WTC11 (cell line): ENCODE results near the gene HYAL2. TPM values are rescaled to one million over a fixed set of nuclear protein-coding genes. Genes with fewer than 3 reads are reported as not detected.

Experiments
- ATAC-seq: fragments of 200-7000 bp; cut with Tn5 transposase; 2 replicates; pipeline ENCODE4 v1.10.0; 2021; ENCODE audit warnings: mild to moderate bottlenecking, moderate library complexity
- CTCF ChIA-PET: fragments of 300-600 bp; sonication (Branson Sonifier 250); formaldehyde crosslinking; loops from one replicate; lab custom pipeline; 2021; ENCODE audit warnings: antibody characterized with exemption; lab: Charles Lee
- POLR2A ChIA-PET: fragments of 350-600 bp; sonication (Branson Sonifier 250); formaldehyde crosslinking; loops from one replicate; lab custom pipeline; 2021; ENCODE audit warnings: antibody characterized with exemption; lab: Charles Lee
- DNase-seq: peaks from one replicate; pipeline ENCODE4 v3.0.0; 2021; ENCODE audit warnings: low spot score
- H3K27ac Mint-ChIP-seq: 2 replicates; pipeline ENCODE4 v1.8.0; 2021; ENCODE audit warnings: mixed read lengths
- H3K27me3 Mint-ChIP-seq: 2 replicates; pipeline ENCODE4 v1.8.0; 2021; ENCODE audit warnings: low read depth, mild to moderate bottlenecking, moderate library complexity, mixed read lengths
- H3K36me3 Mint-ChIP-seq: 2 replicates; pipeline ENCODE4 v1.8.0; 2021; ENCODE audit warnings: mixed read lengths
- H3K4me1 Mint-ChIP-seq: 2 replicates; pipeline ENCODE4 v1.8.0; 2022; ENCODE audit warnings: mixed read lengths
- H3K4me3 Mint-ChIP-seq: 2 replicates; pipeline ENCODE4 v1.8.0; 2021; ENCODE audit warnings: mild to moderate bottlenecking, moderate library complexity, mixed read lengths
- H3K9me3 Mint-ChIP-seq: 2 replicates; pipeline ENCODE4 v1.8.0; 2021; ENCODE audit warnings: mixed read lengths
- ATF1 ChIP-seq: sonication (generic); formaldehyde crosslinking; IDR thresholded peaks from 2 replicates; pipeline ENCODE4 v1.8.1; 2023; ENCODE audit warnings: mild to moderate bottlenecking, moderate library complexity, missing genetic modification reagents
- ESRRA ChIP-seq: sonication (generic); formaldehyde crosslinking; IDR thresholded peaks from 2 replicates; pipeline ENCODE4 v1.8.1; 2022; ENCODE audit warnings: mild to moderate bottlenecking, missing genetic modification reagents, borderline replicate concordance
- ETV6 ChIP-seq: sonication (generic); formaldehyde crosslinking; IDR thresholded peaks from 2 replicates; pipeline ENCODE4 v1.8.1; 2022; ENCODE audit warnings: mild to moderate bottlenecking, missing genetic modification reagents
- JUN ChIP-seq: sonication (generic); formaldehyde crosslinking; IDR thresholded peaks from 2 replicates; pipeline ENCODE4 v1.8.0; 2023; ENCODE audit warnings: mild to moderate bottlenecking, missing genetic modification reagents
- MYBL2 ChIP-seq: sonication (generic); formaldehyde crosslinking; IDR thresholded peaks from 2 replicates; pipeline ENCODE4 v1.8.1; 2023; ENCODE audit warnings: mild to moderate bottlenecking, moderate library complexity, missing genetic modification reagents
- NFE2L1 ChIP-seq: sonication (generic); formaldehyde crosslinking; IDR thresholded peaks from 2 replicates; pipeline ENCODE4 v1.8.1; 2023; ENCODE audit warnings: missing genetic modification reagents
- NFYB ChIP-seq: sonication (generic); formaldehyde crosslinking; conservative IDR thresholded peaks from 2 replicates; pipeline ENCODE4 v1.8.0; 2022; ENCODE audit warnings: low read depth, missing genetic modification reagents
- NR3C1 ChIP-seq: sonication (generic); formaldehyde crosslinking; conservative IDR thresholded peaks from 2 replicates; pipeline ENCODE4 v1.8.1; 2023; ENCODE audit warnings: low read depth, mild to moderate bottlenecking, missing genetic modification reagents
- RELA ChIP-seq: sonication (generic); formaldehyde crosslinking; IDR thresholded peaks from 2 replicates; pipeline ENCODE4 v1.8.1; 2022; ENCODE audit warnings: missing genetic modification reagents, mild to moderate bottlenecking, borderline replicate concordance
- RORB ChIP-seq: fragments of 250-450 bp; sonication (Bioruptor Pico); IDR thresholded peaks from 2 replicates; pipeline ENCODE4 v1.9.0; 2021; ENCODE audit warnings: mild to moderate bottlenecking
- SMAD4 ChIP-seq: sonication (generic); formaldehyde crosslinking; IDR thresholded peaks from 2 replicates; pipeline ENCODE4 v1.8.0; 2022; ENCODE audit warnings: mild to moderate bottlenecking, missing genetic modification reagents
- TEAD4 ChIP-seq: sonication (generic); formaldehyde crosslinking; IDR thresholded peaks from 2 replicates; pipeline ENCODE4 v1.8.0; 2022; ENCODE audit warnings: mild to moderate bottlenecking, missing genetic modification reagents
- TP53 ChIP-seq: sonication (generic); formaldehyde crosslinking; IDR thresholded peaks from 2 replicates; pipeline ENCODE4 v1.8.1; 2023; ENCODE audit warnings: mild to moderate bottlenecking, missing genetic modification reagents
- ZBTB21 ChIP-seq: sonication (generic); formaldehyde crosslinking; IDR thresholded peaks from 2 replicates; pipeline ENCODE4 v1.8.1; 2023; ENCODE audit warnings: mild to moderate bottlenecking, missing genetic modification reagents, borderline replicate concordance
- total RNA-seq: library from RNA; stranded (reverse); gene quantifications from 3 replicates; pipeline ENCODE4 v1.2.3, GENCODE V29; 2021
- TF ChIP-seq, protein P1 (sequence below): sonication (generic); formaldehyde crosslinking; IDR thresholded peaks from 2 replicates; pipeline ENCODE4 v1.8.0; 2023; ENCODE audit warnings: mild to moderate bottlenecking, missing genetic modification reagents
- TF ChIP-seq, protein P2 (sequence below): fragments of 250-450 bp; sonication (Bioruptor Pico); IDR thresholded peaks from 2 replicates; pipeline ENCODE4 v1.9.0; 2021; ENCODE audit warnings: moderate library complexity, mild to moderate bottlenecking, inconsistent platforms, borderline replicate concordance
- TF ChIP-seq, protein P3 (sequence below): sonication (generic); formaldehyde crosslinking; IDR thresholded peaks from 2 replicates; pipeline ENCODE4 v1.8.0; 2023; ENCODE audit warnings: missing genetic modification reagents
- TF ChIP-seq, protein P4 (sequence below): fragments of 250-450 bp; sonication (Bioruptor Pico); IDR thresholded peaks from 2 replicates; pipeline ENCODE4 v1.9.0; 2021; ENCODE audit warnings: mild to moderate bottlenecking
- TF ChIP-seq, protein P5 (sequence below): fragments of 250-450 bp; sonication (Bioruptor Pico); IDR thresholded peaks from 2 replicates; pipeline ENCODE4 v1.9.0; 2021; ENCODE audit warnings: mild to moderate bottlenecking
- TF ChIP-seq, protein P6 (sequence below): fragments of 250-450 bp; sonication (Bioruptor Pico); conservative IDR thresholded peaks from 2 replicates; pipeline ENCODE4 v1.9.0; 2021; ENCODE audit warnings: mild to moderate bottlenecking
- TF ChIP-seq, protein P7 (sequence below): sonication (generic); formaldehyde crosslinking; IDR thresholded peaks from 2 replicates; pipeline ENCODE4 v1.8.1; 2022; ENCODE audit warnings: mild to moderate bottlenecking, moderate library complexity, missing genetic modification reagents
- TF ChIP-seq, protein P8 (sequence below): sonication (generic); formaldehyde crosslinking; IDR thresholded peaks from 2 replicates; pipeline ENCODE4 v1.8.1; 2023; ENCODE audit warnings: mild to moderate bottlenecking, moderate library complexity, missing genetic modification reagents

The HYAL2 gene
- total RNA-seq, 1 experiment from 2014 or later: 58.0 TPM

DNA sequence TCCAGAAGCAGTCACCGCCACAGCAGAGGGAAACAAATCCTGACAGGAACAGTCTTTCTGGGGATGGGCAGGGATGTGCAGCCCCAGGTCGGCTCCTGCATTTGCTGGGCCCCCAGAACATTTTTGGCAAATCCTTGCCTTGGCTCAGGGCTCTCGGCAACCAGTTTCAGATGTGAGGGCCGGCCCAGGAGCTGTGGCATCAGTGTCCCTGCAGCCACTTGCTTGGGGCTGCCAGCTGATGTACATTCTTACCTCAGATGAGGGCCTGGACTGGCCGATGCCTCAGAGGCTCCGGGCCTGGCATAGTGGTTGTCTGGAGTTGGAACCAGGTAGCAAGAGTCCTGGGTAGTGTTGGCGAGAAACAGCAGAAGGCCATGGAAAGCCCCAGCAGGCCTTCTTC lies 32.3 kb upstream of the HYAL2 start (continued):
- TF ChIP-seq, protein P1, sequence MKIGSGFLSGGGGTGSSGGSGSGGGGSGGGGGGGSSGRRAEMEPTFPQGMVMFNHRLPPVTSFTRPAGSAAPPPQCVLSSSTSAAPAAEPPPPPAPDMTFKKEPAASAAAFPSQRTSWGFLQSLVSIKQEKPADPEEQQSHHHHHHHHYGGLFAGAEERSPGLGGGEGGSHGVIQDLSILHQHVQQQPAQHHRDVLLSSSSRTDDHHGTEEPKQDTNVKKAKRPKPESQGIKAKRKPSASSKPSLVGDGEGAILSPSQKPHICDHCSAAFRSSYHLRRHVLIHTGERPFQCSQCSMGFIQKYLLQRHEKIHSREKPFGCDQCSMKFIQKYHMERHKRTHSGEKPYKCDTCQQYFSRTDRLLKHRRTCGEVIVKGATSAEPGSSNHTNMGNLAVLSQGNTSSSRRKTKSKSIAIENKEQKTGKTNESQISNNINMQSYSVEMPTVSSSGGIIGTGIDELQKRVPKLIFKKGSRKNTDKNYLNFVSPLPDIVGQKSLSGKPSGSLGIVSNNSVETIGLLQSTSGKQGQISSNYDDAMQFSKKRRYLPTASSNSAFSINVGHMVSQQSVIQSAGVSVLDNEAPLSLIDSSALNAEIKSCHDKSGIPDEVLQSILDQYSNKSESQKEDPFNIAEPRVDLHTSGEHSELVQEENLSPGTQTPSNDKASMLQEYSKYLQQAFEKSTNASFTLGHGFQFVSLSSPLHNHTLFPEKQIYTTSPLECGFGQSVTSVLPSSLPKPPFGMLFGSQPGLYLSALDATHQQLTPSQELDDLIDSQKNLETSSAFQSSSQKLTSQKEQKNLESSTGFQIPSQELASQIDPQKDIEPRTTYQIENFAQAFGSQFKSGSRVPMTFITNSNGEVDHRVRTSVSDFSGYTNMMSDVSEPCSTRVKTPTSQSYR (CRISPR knock-in tag): no peak
- TF ChIP-seq RORB (CRISPR knock-in tag): no peak

DNA sequence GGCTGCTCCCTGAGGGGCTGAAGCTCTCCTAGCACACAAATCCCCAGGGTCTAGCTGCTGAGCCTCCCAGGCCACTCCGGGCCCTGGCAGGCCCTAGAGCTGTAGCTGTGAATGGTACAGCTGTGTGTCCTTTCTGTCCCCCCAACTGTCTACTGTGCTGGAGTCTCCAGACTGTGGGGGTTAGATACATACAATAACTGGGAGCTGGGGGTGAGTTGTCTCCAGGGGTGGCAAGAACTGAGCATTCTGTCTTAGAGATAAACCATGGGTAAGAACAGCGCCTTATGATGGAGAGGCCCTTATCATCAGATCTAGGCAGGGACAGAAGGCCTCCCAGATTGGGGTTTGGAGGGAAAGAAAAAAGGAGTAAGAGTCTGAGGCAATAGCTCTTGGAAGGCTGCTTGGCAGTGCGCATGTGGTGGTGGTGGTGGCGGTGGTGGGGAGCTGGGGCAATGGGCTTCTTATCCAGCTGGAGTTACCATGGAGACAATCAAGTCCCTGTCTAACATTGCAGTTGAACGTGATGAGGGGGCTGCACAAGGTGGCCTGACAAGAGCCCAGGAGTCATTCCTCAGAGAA lies 31.7 kb upstream of the HYAL2 start:
- H3K9me3 Mint-ChIP-seq: no peaks in the 10 kb centered on the region
- POLR2A ChIA-PET: interaction anchor here (0.6 kb wide), 1 partner anchor 1614 kb away, joined by 5 read pairs; no protein-coding TSS in a partner anchor

More for the DNA sequence above, 31.7 kb upstream of the HYAL2 start:
- H3K36me3 Mint-ChIP-seq: peaks cover 14% of the 10 kb centered on the region
- ATAC-seq (no peak), DNase-seq (no peak)
- CTCF ChIA-PET: interaction anchor here (0.5 to 2.1 kb wide), 3 partner anchors 17 to 188 kb away, joined by 4 to 10 read pairs (median 6); no protein-coding TSS in a partner anchor
- no peak overlapping the region for H3K4me3 Mint-ChIP-seq
- TF ChIP-seq NR3C1 (CRISPR knock-in tag) (no peak), ETV6 (CRISPR knock-in tag) (no peak), SMAD4 (no peak), ATF1 (CRISPR knock-in tag) (no peak), NFE2L1 (CRISPR knock-in tag) (no peak), ESRRA (CRISPR knock-in tag) (no peak), NFYB (CRISPR knock-in tag) (no peak), ZBTB21 (CRISPR knock-in tag) (no peak), TP53 (CRISPR knock-in tag) (no peak), TEAD4 (no peak), RELA (CRISPR knock-in tag) (no peak), JUN (CRISPR knock-in tag) (no peak), MYBL2 (CRISPR knock-in tag) (no peak)
- TF ChIP-seq, protein P2, sequence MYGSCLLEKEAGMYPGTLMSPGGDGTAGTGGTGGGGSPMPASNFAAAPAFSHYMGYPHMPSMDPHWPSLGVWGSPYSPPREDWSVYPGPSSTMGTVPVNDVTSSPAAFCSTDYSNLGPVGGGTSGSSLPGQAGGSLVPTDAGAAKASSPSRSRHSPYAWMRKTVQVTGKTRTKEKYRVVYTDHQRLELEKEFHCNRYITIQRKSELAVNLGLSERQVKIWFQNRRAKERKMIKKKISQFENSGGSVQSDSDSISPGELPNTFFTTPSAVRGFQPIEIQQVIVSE (CRISPR knock-in tag): no peak
- TF ChIP-seq, protein P3, sequence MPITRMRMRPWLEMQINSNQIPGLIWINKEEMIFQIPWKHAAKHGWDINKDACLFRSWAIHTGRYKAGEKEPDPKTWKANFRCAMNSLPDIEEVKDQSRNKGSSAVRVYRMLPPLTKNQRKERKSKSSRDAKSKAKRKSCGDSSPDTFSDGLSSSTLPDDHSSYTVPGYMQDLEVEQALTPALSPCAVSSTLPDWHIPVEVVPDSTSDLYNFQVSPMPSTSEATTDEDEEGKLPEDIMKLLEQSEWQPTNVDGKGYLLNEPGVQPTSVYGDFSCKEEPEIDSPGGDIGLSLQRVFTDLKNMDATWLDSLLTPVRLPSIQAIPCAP (CRISPR knock-in tag): no peak
- TF ChIP-seq, protein P4, sequence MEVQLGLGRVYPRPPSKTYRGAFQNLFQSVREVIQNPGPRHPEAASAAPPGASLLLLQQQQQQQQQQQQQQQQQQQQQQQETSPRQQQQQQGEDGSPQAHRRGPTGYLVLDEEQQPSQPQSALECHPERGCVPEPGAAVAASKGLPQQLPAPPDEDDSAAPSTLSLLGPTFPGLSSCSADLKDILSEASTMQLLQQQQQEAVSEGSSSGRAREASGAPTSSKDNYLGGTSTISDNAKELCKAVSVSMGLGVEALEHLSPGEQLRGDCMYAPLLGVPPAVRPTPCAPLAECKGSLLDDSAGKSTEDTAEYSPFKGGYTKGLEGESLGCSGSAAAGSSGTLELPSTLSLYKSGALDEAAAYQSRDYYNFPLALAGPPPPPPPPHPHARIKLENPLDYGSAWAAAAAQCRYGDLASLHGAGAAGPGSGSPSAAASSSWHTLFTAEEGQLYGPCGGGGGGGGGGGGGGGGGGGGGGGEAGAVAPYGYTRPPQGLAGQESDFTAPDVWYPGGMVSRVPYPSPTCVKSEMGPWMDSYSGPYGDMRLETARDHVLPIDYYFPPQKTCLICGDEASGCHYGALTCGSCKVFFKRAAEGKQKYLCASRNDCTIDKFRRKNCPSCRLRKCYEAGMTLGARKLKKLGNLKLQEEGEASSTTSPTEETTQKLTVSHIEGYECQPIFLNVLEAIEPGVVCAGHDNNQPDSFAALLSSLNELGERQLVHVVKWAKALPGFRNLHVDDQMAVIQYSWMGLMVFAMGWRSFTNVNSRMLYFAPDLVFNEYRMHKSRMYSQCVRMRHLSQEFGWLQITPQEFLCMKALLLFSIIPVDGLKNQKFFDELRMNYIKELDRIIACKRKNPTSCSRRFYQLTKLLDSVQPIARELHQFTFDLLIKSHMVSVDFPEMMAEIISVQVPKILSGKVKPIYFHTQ: no peak
- TF ChIP-seq, protein P5, sequence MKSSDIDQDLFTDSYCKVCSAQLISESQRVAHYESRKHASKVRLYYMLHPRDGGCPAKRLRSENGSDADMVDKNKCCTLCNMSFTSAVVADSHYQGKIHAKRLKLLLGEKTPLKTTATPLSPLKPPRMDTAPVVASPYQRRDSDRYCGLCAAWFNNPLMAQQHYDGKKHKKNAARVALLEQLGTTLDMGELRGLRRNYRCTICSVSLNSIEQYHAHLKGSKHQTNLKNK (CRISPR knock-in tag): no peak
- TF ChIP-seq, protein P6, sequence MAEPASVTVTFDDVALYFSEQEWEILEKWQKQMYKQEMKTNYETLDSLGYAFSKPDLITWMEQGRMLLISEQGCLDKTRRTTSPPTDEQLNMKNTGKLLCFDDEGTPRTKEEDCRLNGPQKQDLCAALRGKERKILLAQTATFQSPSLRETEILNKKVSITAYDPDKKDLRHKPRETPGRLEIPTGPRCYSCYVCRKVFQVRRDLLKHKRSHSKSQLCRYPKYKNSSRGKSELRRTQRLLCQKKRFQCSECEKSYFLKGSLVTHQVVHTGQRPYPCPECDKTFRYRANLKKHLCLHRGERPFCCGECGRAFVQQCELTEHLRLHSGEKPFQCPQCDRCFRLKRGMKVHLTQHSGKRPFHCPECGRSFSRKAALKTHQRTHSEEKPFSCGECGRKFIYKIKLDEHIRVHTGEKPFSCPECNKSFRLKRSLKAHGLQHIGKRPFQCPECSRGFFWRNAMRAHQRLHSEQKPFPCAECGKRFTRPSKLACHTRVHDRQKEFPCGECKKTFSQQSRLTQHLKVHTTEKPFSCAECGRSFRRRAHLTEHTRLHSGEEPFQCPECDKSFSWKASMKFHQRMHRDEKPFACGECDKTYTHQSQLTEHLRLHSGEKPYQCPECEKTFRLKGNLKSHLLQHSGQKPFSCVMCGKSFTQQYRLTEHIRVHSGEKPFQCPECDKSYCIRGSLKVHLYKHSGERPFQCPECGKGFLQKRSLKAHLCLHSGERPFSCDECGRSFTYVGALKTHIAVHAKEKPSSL (CRISPR knock-in tag): no peak
- TF ChIP-seq, protein P7, sequence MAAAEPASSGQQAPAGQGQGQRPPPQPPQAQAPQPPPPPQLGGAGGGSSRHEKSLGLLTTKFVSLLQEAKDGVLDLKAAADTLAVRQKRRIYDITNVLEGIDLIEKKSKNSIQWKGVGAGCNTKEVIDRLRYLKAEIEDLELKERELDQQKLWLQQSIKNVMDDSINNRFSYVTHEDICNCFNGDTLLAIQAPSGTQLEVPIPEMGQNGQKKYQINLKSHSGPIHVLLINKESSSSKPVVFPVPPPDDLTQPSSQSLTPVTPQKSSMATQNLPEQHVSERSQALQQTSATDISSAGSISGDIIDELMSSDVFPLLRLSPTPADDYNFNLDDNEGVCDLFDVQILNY (CRISPR knock-in tag): no peak
- TF ChIP-seq, protein P8, sequence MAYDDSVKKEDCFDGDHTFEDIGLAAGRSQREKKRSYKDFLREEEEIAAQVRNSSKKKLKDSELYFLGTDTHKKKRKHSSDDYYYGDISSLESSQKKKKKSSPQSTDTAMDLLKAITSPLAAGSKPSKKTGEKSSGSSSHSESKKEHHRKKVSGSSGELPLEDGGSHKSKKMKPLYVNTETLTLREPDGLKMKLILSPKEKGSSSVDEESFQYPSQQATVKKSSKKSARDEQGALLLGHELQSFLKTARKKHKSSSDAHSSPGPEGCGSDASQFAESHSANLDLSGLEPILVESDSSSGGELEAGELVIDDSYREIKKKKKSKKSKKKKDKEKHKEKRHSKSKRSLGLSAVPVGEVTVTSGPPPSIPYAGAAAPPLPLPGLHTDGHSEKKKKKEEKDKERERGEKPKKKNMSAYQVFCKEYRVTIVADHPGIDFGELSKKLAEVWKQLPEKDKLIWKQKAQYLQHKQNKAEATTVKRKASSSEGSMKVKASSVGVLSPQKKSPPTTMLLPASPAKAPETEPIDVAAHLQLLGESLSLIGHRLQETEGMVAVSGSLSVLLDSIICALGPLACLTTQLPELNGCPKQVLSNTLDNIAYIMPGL: no peak
- TF ChIP-seq, all 79 proteins: peak for 0
- no peak overlapping the region for H3K27ac Mint-ChIP-seq
- H3K4me1 Mint-ChIP-seq: peaks cover 32% of the 10 kb centered on the region
- H3K27me3 Mint-ChIP-seq: no peaks in the 10 kb centered on the region
